ENCODE data around the gene CLBA1.

Gene CLBA1

GRCh38 chr14:104977008-104977680 is 8.4 kb upstream of the CLBA1 start:
- Histone ChIP-seq H3K36me3 (ENCODE audit: control insufficient read depth in 2 of 2, insufficient read depth in 1 of 2, low read length in 2 of 2) (no peaks in the 10 kb centered on the region), H3K27ac (ENCODE audit: extremely low read depth, low read depth, low read length) (no peak overlapping the region), H3K4me3 (ENCODE audit: low read depth, low read length) (peak overlapping the region; percentile 33; the same call in 1 of the 2 replicates), H3K4me1 (ENCODE audit: control insufficient read depth, insufficient read depth, low read length) (peaks cover 8% of the 10 kb centered on the region; the same call in 1 of the 2 replicates), H3K9me3 (ENCODE audit: control insufficient read depth, insufficient read depth, low read depth, low read length) (no peaks in the 10 kb centered on the region)
- CTCF ChIA-PET, result interaction anchor here (0.5 to 5.9 kb wide), 8 partner anchors 8 to 192 kb away, joined by 3 to 109 read pairs (median 6); partner anchors contain the start of gene CLBA1
- POLR2A ChIA-PET, result interaction anchor here (0.6 kb wide), 1 partner anchor 36 kb away, joined by 5 read pairs; no protein-coding TSS in a partner anchor
- no peak for TF ChIP-seq ZNF48 (tag by site-specific recombination; IDR thresholded peaks at IDR 0.05)
- TF ChIP-seq ZBTB20 (tag by site-specific recombination; IDR thresholded peaks at IDR 0.05), result peak; percentile 58; the same call in 1 of the 2 replicates
- TF ChIP-seq ZFP3 (tag by site-specific recombination; IDR thresholded peaks at IDR 0.05; ENCODE audit: low read depth), result no peak
- peak; percentile 33 for TF ChIP-seq KLF1 (tag by site-specific recombination; IDR thresholded peaks at IDR 0.05)

DNA sequence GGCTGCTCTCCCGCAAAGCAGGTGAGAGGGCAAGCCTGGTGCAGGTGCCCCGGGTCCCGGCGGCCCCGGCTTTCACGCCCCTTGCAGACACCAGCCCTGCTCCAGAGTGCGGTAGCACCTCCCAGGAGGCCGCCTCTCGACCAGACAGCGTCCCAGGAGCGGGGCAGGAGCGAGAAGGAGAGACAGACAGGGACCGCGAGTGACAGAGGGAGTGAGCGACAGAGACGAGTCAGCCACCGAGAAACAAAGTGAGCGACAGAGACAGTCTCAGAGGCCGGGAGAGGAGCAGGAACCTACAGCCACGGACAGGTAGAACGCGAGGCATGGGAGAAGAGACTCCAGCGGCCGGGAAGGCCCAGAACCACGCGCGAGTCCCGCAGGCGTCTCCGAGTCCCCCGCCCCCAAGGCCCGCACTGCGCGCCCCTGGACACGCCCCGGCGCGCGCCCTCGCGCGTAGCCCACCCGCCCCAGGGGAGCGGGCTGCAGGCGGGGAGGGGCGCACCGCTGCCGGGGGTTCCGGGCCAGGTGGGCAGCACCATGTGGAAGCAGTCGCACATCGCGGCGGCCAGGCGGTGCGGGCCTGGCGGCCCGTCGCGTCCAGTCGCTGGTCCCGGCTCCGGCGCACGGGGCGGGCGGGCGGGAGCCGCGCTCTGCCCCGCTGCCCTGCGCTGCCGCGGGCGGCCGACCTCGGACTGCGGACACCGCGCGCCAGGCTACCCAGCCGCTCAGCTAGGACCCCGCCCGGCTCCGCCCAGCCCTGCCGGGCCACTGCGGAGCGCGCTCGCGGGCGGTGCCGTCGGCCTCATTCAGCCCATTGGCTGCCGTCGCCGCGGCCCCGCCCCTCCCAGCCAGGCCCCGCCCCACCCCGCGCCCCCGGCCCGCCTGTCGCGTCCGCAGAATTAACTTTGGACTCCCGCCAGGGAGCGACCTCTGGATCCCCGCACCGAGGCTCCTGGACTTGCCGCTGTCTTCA is 7.6 kb upstream of the CLBA1 start, which contains the start of gene AHNAK2:
AHNAK2 (minus strand) TSS at position 694 of the 973 bp plus-strand sequence; CDS start at position 557, 137 bp downstream.
- CTCF ChIA-PET, result interaction anchor here (1.0 kb wide), 1 partner anchor 68 kb away, joined by 3 read pairs; no protein-coding TSS in a partner anchor
- no peaks in the 10 kb centered on the region for H3K36me3 ChIP-seq (ENCODE audit: control insufficient read depth in 2 of 2, insufficient read depth in 1 of 2, low read length in 2 of 2)
- no peaks in the 10 kb centered on the region for H3K9me3 ChIP-seq (ENCODE audit: control insufficient read depth, insufficient read depth, low read depth, low read length)
- H3K4me3 ChIP-seq (ENCODE audit: low read depth, low read length), result peak within 1 kb of the TSS; percentile 33
- peak within 1 kb of the TSS; percentile 10; the same call in 1 of the 2 replicates for H3K27ac ChIP-seq (ENCODE audit: extremely low read depth, low read depth, low read length)
- POLR2A ChIA-PET, result interaction anchor here (0.6 to 1.5 kb wide), 5 partner anchors 9 to 224 kb away, joined by 3 to 7 read pairs (median 3); partner anchors contain the start of gene CDCA4
- H3K4me1 ChIP-seq (ENCODE audit: control insufficient read depth, insufficient read depth, low read length), result peaks cover 7% of the 10 kb centered on the region; the same call in 1 of the 2 replicates
- TF ChIP-seq ZFHX2 (tag by site-specific recombination; conservative IDR thresholded peaks at IDR 0.05) (0 out of 2 replicates have a peak, but pooled peaks have one; percentile 8), GLIS2 (tag by site-specific recombination; IDR thresholded peaks at IDR 0.05) (peak; percentile 34), GLIS1 (tag by site-specific recombination; IDR thresholded peaks at IDR 0.05) (peak; percentile 84), SP3 (tag by site-specific recombination; IDR thresholded peaks at IDR 0.05) (peak; percentile 56; the same call in 1 of the 2 replicates), ZNF843 (tag by site-specific recombination; IDR thresholded peaks at IDR 0.05) (no peak), ZNF155 (tag by site-specific recombination; IDR thresholded peaks at IDR 0.05) (no peak), ZNF792 (tag by site-specific recombination; IDR thresholded peaks at IDR 0.05) (no peak), SP2 (tag by site-specific recombination; IDR thresholded peaks at IDR 0.05) (peak; percentile 53), ZEB2 (tag by site-specific recombination; IDR thresholded peaks at IDR 0.05) (0 out of 2 replicates have a peak, but pooled peaks have one; percentile 55), ZFP37 (tag by site-specific recombination; IDR thresholded peaks at IDR 0.05) (no peak), IKZF3 (tag by site-specific recombination; IDR thresholded peaks at IDR 0.05) (no peak), KLF8 (tag by site-specific recombination; IDR thresholded peaks at IDR 0.05) (peak; percentile 49), ZNF248 (tag by site-specific recombination; IDR thresholded peaks at IDR 0.05) (no peak), GLI2 (tag by site-specific recombination; IDR thresholded peaks at IDR 0.05; ENCODE audit: borderline replicate concordance, low read depth) (no peak), ZNF211 (tag by site-specific recombination; IDR thresholded peaks at IDR 0.05; ENCODE audit: low read depth) (no peak), ZBTB10 (tag by site-specific recombination; IDR thresholded peaks at IDR 0.05) (no peak)
- TF ChIP-seq, protein P1, sequence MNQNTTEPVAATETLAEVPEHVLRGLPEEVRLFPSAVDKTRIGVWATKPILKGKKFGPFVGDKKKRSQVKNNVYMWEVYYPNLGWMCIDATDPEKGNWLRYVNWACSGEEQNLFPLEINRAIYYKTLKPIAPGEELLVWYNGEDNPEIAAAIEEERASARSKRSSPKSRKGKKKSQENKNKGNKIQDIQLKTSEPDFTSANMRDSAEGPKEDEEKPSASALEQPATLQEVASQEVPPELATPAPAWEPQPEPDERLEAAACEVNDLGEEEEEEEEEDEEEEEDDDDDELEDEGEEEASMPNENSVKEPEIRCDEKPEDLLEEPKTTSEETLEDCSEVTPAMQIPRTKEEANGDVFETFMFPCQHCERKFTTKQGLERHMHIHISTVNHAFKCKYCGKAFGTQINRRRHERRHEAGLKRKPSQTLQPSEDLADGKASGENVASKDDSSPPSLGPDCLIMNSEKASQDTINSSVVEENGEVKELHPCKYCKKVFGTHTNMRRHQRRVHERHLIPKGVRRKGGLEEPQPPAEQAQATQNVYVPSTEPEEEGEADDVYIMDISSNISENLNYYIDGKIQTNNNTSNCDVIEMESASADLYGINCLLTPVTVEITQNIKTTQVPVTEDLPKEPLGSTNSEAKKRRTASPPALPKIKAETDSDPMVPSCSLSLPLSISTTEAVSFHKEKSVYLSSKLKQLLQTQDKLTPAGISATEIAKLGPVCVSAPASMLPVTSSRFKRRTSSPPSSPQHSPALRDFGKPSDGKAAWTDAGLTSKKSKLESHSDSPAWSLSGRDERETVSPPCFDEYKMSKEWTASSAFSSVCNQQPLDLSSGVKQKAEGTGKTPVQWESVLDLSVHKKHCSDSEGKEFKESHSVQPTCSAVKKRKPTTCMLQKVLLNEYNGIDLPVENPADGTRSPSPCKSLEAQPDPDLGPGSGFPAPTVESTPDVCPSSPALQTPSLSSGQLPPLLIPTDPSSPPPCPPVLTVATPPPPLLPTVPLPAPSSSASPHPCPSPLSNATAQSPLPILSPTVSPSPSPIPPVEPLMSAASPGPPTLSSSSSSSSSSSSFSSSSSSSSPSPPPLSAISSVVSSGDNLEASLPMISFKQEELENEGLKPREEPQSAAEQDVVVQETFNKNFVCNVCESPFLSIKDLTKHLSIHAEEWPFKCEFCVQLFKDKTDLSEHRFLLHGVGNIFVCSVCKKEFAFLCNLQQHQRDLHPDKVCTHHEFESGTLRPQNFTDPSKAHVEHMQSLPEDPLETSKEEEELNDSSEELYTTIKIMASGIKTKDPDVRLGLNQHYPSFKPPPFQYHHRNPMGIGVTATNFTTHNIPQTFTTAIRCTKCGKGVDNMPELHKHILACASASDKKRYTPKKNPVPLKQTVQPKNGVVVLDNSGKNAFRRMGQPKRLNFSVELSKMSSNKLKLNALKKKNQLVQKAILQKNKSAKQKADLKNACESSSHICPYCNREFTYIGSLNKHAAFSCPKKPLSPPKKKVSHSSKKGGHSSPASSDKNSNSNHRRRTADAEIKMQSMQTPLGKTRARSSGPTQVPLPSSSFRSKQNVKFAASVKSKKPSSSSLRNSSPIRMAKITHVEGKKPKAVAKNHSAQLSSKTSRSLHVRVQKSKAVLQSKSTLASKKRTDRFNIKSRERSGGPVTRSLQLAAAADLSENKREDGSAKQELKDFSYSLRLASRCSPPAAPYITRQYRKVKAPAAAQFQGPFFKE (tag by site-specific recombination; IDR thresholded peaks at IDR 0.05; ENCODE audit: borderline replicate concordance), result no peak
- TF ChIP-seq, protein P2, sequence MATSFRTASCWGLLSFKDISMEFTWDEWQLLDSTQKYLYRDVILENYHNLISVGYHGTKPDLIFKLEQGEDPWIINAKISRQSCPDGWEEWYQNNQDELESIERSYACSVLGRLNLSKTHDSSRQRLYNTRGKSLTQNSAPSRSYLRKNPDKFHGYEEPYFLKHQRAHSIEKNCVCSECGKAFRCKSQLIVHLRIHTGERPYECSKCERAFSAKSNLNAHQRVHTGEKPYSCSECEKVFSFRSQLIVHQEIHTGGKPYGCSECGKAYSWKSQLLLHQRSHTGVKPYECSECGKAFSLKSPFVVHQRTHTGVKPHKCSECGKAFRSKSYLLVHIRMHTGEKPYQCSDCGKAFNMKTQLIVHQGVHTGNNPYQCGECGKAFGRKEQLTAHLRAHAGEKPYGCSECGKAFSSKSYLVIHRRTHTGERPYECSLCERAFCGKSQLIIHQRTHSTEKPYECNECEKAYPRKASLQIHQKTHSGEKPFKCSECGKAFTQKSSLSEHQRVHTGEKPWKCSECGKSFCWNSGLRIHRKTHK (tag by site-specific recombination; IDR thresholded peaks at IDR 0.05), result no peak
